ENCODE data around the gene ARHGAP19.

The ARHGAP19 gene

DNA sequence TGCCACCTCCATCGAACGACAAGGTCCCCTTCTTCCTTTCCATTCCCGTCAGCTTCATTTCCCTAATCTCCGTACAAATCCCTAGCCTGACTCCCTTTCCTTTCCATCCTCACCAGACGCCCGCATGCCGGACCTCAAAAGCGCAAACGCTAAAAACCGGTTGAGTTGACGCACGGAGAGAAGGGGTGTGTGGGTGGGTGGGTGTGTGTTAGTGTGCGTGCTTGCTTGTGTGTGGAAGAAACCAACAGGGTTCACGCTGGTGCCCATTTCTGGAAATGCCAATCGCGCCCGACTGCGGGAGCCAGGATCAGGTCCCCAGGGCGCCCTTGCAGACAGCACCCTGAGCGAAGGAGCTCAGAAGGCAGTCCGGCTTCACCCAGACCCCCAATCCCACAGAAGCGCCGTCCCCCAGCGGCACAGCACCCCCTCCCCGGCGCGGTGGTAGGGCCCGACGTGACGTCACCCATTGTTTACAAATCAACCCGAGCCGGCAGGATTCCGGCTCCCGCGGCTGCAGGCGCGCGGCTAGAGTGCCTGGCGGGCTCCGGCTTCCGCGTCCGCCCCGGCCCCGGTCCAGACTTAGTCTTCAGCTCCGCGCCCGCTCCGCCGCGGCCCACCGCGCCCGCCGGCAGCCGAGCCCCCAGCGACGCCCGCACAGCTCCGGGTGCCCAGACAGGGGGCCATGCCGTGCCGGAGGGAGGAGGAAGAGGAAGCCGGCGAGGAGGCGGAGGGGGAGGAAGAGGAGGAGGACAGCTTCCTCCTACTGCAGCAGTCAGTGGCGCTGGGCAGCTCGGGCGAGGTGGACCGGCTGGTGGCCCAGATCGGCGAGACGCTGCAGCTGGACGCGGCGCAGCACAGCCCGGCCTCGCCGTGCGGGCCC is 26.6 kb upstream of the ARHGAP19 start, which contains the start of gene FRAT1 (continued):
- TF ChIP-seq WT1 (tag by site-specific recombination; IDR thresholded peaks at IDR 0.05), result peak; percentile 64; the same call in 1 of the 2 replicates
- TF ChIP-seq, protein P1, sequence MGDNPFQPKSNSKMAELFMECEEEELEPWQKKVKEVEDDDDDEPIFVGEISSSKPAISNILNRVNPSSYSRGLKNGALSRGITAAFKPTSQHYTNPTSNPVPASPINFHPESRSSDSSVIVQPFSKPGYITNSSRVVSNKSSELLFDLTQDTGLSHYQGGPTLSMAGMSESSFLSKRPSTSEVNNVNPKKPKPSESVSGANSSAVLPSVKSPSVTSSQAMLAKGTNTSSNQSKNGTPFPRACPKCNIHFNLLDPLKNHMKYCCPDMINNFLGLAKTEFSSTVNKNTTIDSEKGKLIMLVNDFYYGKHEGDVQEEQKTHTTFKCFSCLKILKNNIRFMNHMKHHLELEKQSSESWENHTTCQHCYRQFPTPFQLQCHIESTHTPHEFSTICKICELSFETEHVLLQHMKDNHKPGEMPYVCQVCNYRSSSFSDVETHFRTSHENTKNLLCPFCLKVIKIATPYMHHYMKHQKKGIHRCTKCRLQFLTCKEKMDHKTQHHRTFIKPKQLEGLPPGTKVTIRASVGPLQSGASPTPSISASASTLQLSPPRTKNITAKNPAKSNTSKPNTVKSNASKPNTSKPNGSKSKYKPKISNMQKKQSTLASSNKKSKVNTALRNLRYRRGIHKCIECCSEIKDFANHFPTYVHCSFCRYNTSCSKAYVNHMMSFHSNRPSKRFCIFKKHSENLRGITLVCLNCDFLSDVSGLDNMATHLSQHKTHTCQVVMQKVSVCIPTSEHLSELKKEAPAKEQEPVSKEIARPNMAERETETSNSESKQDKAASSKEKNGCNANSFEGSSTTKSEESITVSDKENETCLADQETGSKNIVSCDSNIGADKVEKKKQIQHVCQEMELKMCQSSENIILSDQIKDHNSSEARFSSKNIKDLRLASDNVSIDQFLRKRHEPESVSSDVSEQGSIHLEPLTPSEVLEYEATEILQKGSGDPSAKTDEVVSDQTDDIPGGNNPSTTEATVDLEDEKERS (tag by site-specific recombination; IDR thresholded peaks at IDR 0.05), result no peak
- TF ChIP-seq, protein P2, sequence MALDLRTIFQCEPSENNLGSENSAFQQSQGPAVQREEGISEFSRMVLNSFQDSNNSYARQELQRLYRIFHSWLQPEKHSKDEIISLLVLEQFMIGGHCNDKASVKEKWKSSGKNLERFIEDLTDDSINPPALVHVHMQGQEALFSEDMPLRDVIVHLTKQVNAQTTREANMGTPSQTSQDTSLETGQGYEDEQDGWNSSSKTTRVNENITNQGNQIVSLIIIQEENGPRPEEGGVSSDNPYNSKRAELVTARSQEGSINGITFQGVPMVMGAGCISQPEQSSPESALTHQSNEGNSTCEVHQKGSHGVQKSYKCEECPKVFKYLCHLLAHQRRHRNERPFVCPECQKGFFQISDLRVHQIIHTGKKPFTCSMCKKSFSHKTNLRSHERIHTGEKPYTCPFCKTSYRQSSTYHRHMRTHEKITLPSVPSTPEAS (tag by site-specific recombination; IDR thresholded peaks at IDR 0.05), result peak; percentile 57
- no peak for TF ChIP-seq ZNF132 (tag by site-specific recombination; IDR thresholded peaks at IDR 0.05; ENCODE audit: borderline replicate concordance)
- TF ChIP-seq IKZF3 (tag by site-specific recombination; IDR thresholded peaks at IDR 0.05), result peak; percentile 70
- no peak for TF ChIP-seq ZNF248 (tag by site-specific recombination; IDR thresholded peaks at IDR 0.05)
- TF ChIP-seq, protein P3, sequence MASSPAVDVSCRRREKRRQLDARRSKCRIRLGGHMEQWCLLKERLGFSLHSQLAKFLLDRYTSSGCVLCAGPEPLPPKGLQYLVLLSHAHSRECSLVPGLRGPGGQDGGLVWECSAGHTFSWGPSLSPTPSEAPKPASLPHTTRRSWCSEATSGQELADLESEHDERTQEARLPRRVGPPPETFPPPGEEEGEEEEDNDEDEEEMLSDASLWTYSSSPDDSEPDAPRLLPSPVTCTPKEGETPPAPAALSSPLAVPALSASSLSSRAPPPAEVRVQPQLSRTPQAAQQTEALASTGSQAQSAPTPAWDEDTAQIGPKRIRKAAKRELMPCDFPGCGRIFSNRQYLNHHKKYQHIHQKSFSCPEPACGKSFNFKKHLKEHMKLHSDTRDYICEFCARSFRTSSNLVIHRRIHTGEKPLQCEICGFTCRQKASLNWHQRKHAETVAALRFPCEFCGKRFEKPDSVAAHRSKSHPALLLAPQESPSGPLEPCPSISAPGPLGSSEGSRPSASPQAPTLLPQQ (tag by site-specific recombination; IDR thresholded peaks at IDR 0.05), result peak; percentile 85
- TF ChIP-seq ZNF121 (tag by site-specific recombination; IDR thresholded peaks at IDR 0.05), result 0 out of 2 replicates have a peak, but pooled peaks have one; percentile 6
- TF ChIP-seq, protein P4, sequence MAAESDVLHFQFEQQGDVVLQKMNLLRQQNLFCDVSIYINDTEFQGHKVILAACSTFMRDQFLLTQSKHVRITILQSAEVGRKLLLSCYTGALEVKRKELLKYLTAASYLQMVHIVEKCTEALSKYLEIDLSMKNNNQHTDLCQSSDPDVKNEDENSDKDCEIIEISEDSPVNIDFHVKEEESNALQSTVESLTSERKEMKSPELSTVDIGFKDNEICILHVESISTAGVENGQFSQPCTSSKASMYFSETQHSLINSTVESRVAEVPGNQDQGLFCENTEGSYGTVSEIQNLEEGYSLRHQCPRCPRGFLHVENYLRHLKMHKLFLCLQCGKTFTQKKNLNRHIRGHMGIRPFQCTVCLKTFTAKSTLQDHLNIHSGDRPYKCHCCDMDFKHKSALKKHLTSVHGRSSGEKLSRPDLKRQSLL (tag by site-specific recombination; IDR thresholded peaks at IDR 0.05), result peak; percentile 54; the same call in 1 of the 2 replicates
- peak; percentile 81; the same call in 1 of the 2 replicates for TF ChIP-seq ZFP69B (tag by site-specific recombination; IDR thresholded peaks at IDR 0.05)
- TF ChIP-seq ZBTB20 (tag by site-specific recombination; IDR thresholded peaks at IDR 0.05), result peak; percentile 26; the same call in 1 of the 2 replicates
- TF ChIP-seq ZNF350 (tag by site-specific recombination; IDR thresholded peaks at IDR 0.05), result no peak
- TF ChIP-seq SP7 (tag by site-specific recombination; IDR thresholded peaks at IDR 0.05), result peak; percentile 96
- TF ChIP-seq, protein P5, sequence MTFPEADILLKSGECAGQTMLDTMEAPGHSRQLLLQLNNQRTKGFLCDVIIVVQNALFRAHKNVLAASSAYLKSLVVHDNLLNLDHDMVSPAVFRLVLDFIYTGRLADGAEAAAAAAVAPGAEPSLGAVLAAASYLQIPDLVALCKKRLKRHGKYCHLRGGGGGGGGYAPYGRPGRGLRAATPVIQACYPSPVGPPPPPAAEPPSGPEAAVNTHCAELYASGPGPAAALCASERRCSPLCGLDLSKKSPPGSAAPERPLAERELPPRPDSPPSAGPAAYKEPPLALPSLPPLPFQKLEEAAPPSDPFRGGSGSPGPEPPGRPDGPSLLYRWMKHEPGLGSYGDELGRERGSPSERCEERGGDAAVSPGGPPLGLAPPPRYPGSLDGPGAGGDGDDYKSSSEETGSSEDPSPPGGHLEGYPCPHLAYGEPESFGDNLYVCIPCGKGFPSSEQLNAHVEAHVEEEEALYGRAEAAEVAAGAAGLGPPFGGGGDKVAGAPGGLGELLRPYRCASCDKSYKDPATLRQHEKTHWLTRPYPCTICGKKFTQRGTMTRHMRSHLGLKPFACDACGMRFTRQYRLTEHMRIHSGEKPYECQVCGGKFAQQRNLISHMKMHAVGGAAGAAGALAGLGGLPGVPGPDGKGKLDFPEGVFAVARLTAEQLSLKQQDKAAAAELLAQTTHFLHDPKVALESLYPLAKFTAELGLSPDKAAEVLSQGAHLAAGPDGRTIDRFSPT (tag by site-specific recombination; IDR thresholded peaks at IDR 0.05), result 0 out of 2 replicates have a peak, but pooled peaks have one; percentile 5
- no peak for TF ChIP-seq ZNF140 (tag by site-specific recombination; IDR thresholded peaks at IDR 0.05)

DNA sequence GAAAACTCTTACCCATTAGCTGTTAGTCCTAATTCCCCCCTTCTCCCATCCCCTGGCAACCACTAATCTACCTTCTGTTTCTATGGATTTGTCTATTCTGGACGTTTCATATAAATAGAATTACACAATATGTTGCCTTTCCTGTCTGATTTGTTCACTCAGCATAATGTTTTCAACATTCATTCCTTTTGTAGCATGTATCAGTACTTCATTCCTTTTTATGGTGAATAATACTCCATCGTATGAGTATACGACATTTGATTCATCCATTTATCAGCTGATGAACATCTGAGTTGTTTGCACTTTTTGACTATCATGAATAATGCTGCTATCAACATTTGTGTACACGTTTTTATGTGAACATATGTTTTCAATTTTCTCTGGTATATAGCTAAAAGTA is 22.2 kb upstream of the ARHGAP19 start:
- POLR2A ChIA-PET, result no interaction called here
- CTCF ChIA-PET, result interaction anchor here (0.6 to 1.0 kb wide), 3 partner anchors 16 to 35 kb away, joined by 3 to 4 read pairs (median 3); no protein-coding TSS in a partner anchor
- TF ChIP-seq KLF9 (tag by site-specific recombination; IDR thresholded peaks at IDR 0.05; ENCODE audit: low read depth), result no peak
- no peak for TF ChIP-seq KLF10 (tag by site-specific recombination; IDR thresholded peaks at IDR 0.05)
- no peak for TF ChIP-seq ZNF132 (tag by site-specific recombination; IDR thresholded peaks at IDR 0.05; ENCODE audit: borderline replicate concordance)
- no peak overlapping the region for H3K4me3 ChIP-seq (ENCODE audit: low read depth, low read length)
- H3K27ac ChIP-seq (ENCODE audit: extremely low read depth, low read depth, low read length), result no peak overlapping the region
- no peaks in the 10 kb centered on the region for H3K9me3 ChIP-seq (ENCODE audit: control insufficient read depth, insufficient read depth, low read depth, low read length)
- H3K4me1 ChIP-seq (ENCODE audit: control insufficient read depth, insufficient read depth, low read length), result no peaks in the 10 kb centered on the region
- H3K36me3 ChIP-seq (ENCODE audit: control insufficient read depth in 2 of 2, insufficient read depth in 1 of 2, low read length in 2 of 2), result no peaks in the 10 kb centered on the region
